PC-3 (cell line): ENCODE data around the gene GRIP1.

Experiments
- EZH2 ChIP-seq: fragments of 300-600 bp; sonication (generic); IDR thresholded peaks from one replicate; pipeline ENCODE4 v1.6.1; 2017; ENCODE audit warnings: antibody characterized with exemption, mild to moderate bottlenecking, low read length; ENCODE audit not compliant: unreplicated experiment
- TF ChIP-seq, protein P1 (sequence below): fragments of 300-600 bp; sonication (generic); conservative IDR thresholded peaks from 2 replicates; pipeline ENCODE4 v1.5.1; 2017; ENCODE audit warnings: antibody characterized with exemption, low read depth, mild to moderate bottlenecking, low read length

GRCh38 chr12:66461331-66461730, 217.5 kb downstream of the GRIP1 start:
- TF ChIP-seq, protein P1, sequence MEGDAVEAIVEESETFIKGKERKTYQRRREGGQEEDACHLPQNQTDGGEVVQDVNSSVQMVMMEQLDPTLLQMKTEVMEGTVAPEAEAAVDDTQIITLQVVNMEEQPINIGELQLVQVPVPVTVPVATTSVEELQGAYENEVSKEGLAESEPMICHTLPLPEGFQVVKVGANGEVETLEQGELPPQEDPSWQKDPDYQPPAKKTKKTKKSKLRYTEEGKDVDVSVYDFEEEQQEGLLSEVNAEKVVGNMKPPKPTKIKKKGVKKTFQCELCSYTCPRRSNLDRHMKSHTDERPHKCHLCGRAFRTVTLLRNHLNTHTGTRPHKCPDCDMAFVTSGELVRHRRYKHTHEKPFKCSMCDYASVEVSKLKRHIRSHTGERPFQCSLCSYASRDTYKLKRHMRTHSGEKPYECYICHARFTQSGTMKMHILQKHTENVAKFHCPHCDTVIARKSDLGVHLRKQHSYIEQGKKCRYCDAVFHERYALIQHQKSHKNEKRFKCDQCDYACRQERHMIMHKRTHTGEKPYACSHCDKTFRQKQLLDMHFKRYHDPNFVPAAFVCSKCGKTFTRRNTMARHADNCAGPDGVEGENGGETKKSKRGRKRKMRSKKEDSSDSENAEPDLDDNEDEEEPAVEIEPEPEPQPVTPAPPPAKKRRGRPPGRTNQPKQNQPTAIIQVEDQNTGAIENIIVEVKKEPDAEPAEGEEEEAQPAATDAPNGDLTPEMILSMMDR = no peak
- no peak for TF ChIP-seq EZH2
